Measurements from ENCODE around the gene TESMIN. TPM values are rescaled to one million over a fixed set of nuclear protein-coding genes. Genes with fewer than 3 reads are reported as not detected.
A peak's percentile ranks its signal among the peaks of the same experiment; 100 is the strongest.

Gene TESMIN
- total and polyA plus RNA-seq, 2 of the 13 experiments (the other 11 are each of a cell fraction or from before 2014, with no cell fraction given) = 0.15 to 0.45 TPM

DNA sequence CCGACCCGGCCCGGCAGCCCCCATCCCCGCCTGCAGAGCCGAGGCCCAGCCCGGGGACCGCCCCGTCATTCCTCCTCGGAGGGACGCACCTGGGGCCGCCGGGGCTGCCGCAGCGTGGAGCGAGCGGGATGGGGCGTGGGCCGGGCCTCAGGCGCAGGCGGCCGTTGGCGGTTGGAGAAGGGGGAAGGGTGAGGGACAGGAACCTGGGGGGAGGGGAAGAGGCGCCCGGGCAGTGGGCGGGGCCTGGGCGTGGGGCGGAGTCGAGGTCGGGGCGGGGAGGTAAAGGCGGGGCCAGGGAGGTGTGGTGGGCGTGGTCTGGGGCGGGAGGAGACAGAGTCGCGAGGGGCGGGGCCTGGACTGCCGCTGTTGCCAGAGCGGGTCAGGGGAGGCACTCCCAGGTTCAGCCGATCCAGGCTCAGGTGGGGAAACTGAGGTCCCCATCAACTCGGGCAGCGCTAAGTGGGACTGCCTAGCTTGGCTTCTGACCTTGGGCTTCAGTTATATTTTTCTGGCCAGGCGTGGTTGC, at the start of gene TESMIN (continued):
- TF ChIP-seq, protein P1, sequence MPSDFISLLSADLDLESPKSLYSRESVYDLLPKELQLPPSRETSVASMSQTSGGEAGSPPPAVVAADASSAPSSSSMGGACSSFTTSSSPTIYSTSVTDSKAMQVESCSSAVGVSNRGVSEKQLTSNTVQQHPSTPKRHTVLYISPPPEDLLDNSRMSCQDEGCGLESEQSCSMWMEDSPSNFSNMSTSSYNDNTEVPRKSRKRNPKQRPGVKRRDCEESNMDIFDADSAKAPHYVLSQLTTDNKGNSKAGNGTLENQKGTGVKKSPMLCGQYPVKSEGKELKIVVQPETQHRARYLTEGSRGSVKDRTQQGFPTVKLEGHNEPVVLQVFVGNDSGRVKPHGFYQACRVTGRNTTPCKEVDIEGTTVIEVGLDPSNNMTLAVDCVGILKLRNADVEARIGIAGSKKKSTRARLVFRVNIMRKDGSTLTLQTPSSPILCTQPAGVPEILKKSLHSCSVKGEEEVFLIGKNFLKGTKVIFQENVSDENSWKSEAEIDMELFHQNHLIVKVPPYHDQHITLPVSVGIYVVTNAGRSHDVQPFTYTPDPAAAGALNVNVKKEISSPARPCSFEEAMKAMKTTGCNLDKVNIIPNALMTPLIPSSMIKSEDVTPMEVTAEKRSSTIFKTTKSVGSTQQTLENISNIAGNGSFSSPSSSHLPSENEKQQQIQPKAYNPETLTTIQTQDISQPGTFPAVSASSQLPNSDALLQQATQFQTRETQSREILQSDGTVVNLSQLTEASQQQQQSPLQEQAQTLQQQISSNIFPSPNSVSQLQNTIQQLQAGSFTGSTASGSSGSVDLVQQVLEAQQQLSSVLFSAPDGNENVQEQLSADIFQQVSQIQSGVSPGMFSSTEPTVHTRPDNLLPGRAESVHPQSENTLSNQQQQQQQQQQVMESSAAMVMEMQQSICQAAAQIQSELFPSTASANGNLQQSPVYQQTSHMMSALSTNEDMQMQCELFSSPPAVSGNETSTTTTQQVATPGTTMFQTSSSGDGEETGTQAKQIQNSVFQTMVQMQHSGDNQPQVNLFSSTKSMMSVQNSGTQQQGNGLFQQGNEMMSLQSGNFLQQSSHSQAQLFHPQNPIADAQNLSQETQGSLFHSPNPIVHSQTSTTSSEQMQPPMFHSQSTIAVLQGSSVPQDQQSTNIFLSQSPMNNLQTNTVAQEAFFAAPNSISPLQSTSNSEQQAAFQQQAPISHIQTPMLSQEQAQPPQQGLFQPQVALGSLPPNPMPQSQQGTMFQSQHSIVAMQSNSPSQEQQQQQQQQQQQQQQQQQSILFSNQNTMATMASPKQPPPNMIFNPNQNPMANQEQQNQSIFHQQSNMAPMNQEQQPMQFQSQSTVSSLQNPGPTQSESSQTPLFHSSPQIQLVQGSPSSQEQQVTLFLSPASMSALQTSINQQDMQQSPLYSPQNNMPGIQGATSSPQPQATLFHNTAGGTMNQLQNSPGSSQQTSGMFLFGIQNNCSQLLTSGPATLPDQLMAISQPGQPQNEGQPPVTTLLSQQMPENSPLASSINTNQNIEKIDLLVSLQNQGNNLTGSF (CRISPR knock-in tag; IDR thresholded peaks at IDR 0.05) = no peak
- TF ChIP-seq ZNF333 (CRISPR knock-in tag; IDR thresholded peaks at IDR 0.05; ENCODE audit: borderline replicate concordance) (no peak), SMAD1 (CRISPR knock-in tag; IDR thresholded peaks at IDR 0.05; ENCODE audit: borderline replicate concordance, low read depth) (no peak), U2AF2 (IDR thresholded peaks at IDR 0.05; ENCODE audit: low read depth, low read length) (no peak), RFX1 (IDR thresholded peaks at IDR 0.05) (no peak), NFIC (IDR thresholded peaks at IDR 0.05; ENCODE audit: low read length) (no peak), RNF2 (conservative IDR thresholded peaks at IDR 0.05; ENCODE audit: low read depth) (no peak), NFIB (CRISPR knock-in tag; IDR thresholded peaks at IDR 0.05; ENCODE audit: borderline replicate concordance) (no peak), SP4 (CRISPR knock-in tag; IDR thresholded peaks at IDR 0.05) (peak; percentile 55; the same call in 1 of the 2 replicates), ZFP36L1 (CRISPR knock-in tag; IDR thresholded peaks at IDR 0.05) (no peak), ZNF180 (CRISPR knock-in tag; IDR thresholded peaks at IDR 0.05; ENCODE audit: borderline replicate concordance, low read depth) (no peak)
- TF ChIP-seq, protein P2, sequence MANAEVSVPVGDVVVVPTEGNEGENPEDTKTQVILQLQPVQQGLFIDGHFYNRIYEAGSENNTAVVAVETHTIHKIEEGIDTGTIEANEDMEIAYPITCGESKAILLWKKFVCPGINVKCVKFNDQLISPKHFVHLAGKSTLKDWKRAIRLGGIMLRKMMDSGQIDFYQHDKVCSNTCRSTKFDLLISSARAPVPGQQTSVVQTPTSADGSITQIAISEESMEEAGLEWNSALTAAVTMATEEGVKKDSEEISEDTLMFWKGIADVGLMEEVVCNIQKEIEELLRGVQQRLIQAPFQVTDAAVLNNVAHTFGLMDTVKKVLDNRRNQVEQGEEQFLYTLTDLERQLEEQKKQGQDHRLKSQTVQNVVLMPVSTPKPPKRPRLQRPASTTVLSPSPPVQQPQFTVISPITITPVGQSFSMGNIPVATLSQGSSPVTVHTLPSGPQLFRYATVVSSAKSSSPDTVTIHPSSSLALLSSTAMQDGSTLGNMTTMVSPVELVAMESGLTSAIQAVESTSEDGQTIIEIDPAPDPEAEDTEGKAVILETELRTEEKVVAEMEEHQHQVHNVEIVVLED (CRISPR knock-in tag; IDR thresholded peaks at IDR 0.05; ENCODE audit: borderline replicate concordance) = no peak
- TF ChIP-seq, protein P3, sequence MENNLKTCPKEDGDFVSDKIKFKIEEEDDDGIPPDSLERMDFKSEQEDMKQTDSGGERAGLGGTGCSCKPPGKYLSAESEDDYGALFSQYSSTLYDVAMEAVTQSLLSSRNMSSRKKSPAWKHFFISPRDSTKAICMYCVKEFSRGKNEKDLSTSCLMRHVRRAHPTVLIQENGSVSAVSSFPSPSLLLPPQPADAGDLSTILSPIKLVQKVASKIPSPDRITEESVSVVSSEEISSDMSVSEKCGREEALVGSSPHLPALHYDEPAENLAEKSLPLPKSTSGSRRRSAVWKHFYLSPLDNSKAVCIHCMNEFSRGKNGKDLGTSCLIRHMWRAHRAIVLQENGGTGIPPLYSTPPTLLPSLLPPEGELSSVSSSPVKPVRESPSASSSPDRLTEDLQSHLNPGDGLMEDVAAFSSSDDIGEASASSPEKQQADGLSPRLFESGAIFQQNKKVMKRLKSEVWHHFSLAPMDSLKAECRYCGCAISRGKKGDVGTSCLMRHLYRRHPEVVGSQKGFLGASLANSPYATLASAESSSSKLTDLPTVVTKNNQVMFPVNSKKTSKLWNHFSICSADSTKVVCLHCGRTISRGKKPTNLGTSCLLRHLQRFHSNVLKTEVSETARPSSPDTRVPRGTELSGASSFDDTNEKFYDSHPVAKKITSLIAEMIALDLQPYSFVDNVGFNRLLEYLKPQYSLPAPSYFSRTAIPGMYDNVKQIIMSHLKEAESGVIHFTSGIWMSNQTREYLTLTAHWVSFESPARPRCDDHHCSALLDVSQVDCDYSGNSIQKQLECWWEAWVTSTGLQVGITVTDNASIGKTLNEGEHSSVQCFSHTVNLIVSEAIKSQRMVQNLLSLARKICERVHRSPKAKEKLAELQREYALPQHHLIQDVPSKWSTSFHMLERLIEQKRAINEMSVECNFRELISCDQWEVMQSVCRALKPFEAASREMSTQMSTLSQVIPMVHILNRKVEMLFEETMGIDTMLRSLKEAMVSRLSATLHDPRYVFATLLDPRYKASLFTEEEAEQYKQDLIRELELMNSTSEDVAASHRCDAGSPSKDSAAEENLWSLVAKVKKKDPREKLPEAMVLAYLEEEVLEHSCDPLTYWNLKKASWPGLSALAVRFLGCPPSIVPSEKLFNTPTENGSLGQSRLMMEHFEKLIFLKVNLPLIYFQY (CRISPR knock-in tag; IDR thresholded peaks at IDR 0.05; ENCODE audit: borderline replicate concordance) = no peak
- TF ChIP-seq, protein P4, sequence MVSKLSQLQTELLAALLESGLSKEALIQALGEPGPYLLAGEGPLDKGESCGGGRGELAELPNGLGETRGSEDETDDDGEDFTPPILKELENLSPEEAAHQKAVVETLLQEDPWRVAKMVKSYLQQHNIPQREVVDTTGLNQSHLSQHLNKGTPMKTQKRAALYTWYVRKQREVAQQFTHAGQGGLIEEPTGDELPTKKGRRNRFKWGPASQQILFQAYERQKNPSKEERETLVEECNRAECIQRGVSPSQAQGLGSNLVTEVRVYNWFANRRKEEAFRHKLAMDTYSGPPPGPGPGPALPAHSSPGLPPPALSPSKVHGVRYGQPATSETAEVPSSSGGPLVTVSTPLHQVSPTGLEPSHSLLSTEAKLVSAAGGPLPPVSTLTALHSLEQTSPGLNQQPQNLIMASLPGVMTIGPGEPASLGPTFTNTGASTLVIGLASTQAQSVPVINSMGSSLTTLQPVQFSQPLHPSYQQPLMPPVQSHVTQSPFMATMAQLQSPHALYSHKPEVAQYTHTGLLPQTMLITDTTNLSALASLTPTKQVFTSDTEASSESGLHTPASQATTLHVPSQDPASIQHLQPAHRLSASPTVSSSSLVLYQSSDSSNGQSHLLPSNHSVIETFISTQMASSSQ (IDR thresholded peaks at IDR 0.05; ENCODE audit: low read depth) = no peak
- TF ChIP-seq, protein P4 (CRISPR knock-in tag; IDR thresholded peaks at IDR 0.05; ENCODE audit: borderline replicate concordance) = no peak

All from HepG2 (cell line).